A673 (cell line): ENCODE measurements around the gene SUPT6H. TPM values are rescaled to one million over a fixed set of nuclear protein-coding genes. Genes with fewer than 3 reads are reported as not detected.

Source experiments
- BruUV-seq: library from RNA; stranded (reverse); fragments of 400-500 nt; replicated peaks from 2 replicates; lab custom pipeline; 2021; lab: Mats Ljungman, UMichigan
- CTCF ChIA-PET: fragments of 300-600 bp; sonication (Branson Sonifier 250); formaldehyde crosslinking; loops from one replicate; lab custom pipeline; 2022; ENCODE audit warnings: antibody characterized with exemption; lab: Charles Lee
- POLR2A ChIA-PET: fragments of 300-600 bp; sonication (Branson Sonifier 250); formaldehyde crosslinking; loops from one replicate; lab custom pipeline; 2022; ENCODE audit warnings: antibody characterized with exemption; ENCODE audit not compliant: low non-redundant PET; lab: Charles Lee
- DNase-seq: peaks from one replicate; pipeline ENCODE4 v3.0.0-alpha.2; 2015; ENCODE audit warnings: low spot score
- H3K27ac ChIP-seq: fragments of 200-600 bp; sonication (generic); 2 replicates; pipeline ENCODE4 v1.5.1; 2016; ENCODE audit warnings: mixed run types, low read depth, mild to moderate bottlenecking, mixed read lengths, antibody characterized with exemption, low read length; ENCODE audit not compliant: poor library complexity, severe bottlenecking
- H3K27me3 ChIP-seq: fragments of 200-600 bp; sonication (generic); replicated peaks from 2 replicates; pipeline ENCODE4 v1.6.1; 2017; ENCODE audit warnings: mixed run types, low read depth, mild to moderate bottlenecking, mixed read lengths, antibody characterized with exemption, low read length; ENCODE audit not compliant: insufficient read depth, poor library complexity
- H3K36me3 ChIP-seq: fragments of 200-600 bp; sonication (generic); 2 replicates; pipeline ENCODE4 v1.6.1; 2016; ENCODE audit warnings: mixed run types, mild to moderate bottlenecking, mixed read lengths, antibody characterized with exemption, low read length; ENCODE audit not compliant: insufficient read depth, poor library complexity, severe bottlenecking
- H3K4me1 ChIP-seq: fragments of 200-600 bp; sonication (generic); 2 replicates; pipeline ENCODE4 v1.6.1; 2017; ENCODE audit warnings: mixed run types, mild to moderate bottlenecking, mixed read lengths, antibody characterized with exemption, low read length; ENCODE audit not compliant: insufficient read depth, poor library complexity, severe bottlenecking
- H3K4me3 ChIP-seq: fragments of 200-600 bp; sonication (generic); 2 replicates; pipeline ENCODE4 v1.5.1; 2016; ENCODE audit warnings: low read depth, mixed run types, mild to moderate bottlenecking, mixed read lengths, low read length; ENCODE audit not compliant: poor library complexity, severe bottlenecking
- H3K9me3 ChIP-seq: fragments of 200-600 bp; sonication (generic); 2 replicates; pipeline ENCODE4 v1.6.1; 2016; ENCODE audit warnings: mixed run types, low read depth, mild to moderate bottlenecking, mixed read lengths, antibody characterized with exemption, low read length; ENCODE audit not compliant: poor library complexity, severe bottlenecking
- CTCF ChIP-seq: fragments of 300-800, 200-600 bp; sonication (generic); conservative IDR thresholded peaks from 2 replicates; pipeline ENCODE4 v1.5.1; 2017; ENCODE audit warnings: low read depth, mild to moderate bottlenecking, antibody characterized with exemption, low read length, moderate library complexity, mixed read lengths
- EZH2 ChIP-seq: fragments of 200-600 bp; sonication (generic); IDR thresholded peaks from 2 replicates; pipeline ENCODE4 v1.6.1; 2017; ENCODE audit warnings: borderline replicate concordance, low read depth, mild to moderate bottlenecking, mixed read lengths, antibody characterized with exemption, low read length; ENCODE audit not compliant: poor library complexity, severe bottlenecking
- intact Hi-C: fragments of 100-400 bp; cut with micrococcal nuclease; formaldehyde crosslinking; loops from one replicate; pipeline ENCODE4 v1.10.0; 2022; ENCODE audit not compliant: unreplicated experiment
- total RNA-seq: library from RNA; stranded (reverse); gene quantifications from 2 replicates; pipeline ENCODE4 v1.2.3, GENCODE V29; 2021

SUPT6H gene
- total RNA-seq, 1 experiment from 2014 or later: 105 TPM

GRCh38 chr17:28641579-28641978 lies 20.4 kb upstream of the SUPT6H start:
- intact Hi-C loops: no loop called here
- Histone ChIP-seq H3K4me1 (peaks cover 18% of the 10 kb centered on the region), H3K9me3 (no peaks in the 10 kb centered on the region), H3K27me3 (no peaks in the 10 kb centered on the region), H3K36me3 (peaks cover 68% of the 10 kb centered on the region), H3K4me3 (no peak overlapping the region), H3K27ac (no peak overlapping the region)
- CTCF ChIA-PET: interaction anchor here (0.7 kb wide), 1 partner anchor 19 kb away, joined by 7 read pairs; no protein-coding TSS in a partner anchor
- BruUV-seq: no TSS peak
- no peak for TF ChIP-seq EZH2
- no peak for TF ChIP-seq CTCF
- POLR2A ChIA-PET: no interaction called here
- DNase-seq: no peak

GRCh38 chr17:28643983-28644786 lies 17.8 kb upstream of the SUPT6H start:
- Histone ChIP-seq H3K27me3 (no peaks in the 10 kb centered on the region), H3K27ac (peak overlapping the region; percentile 93), H3K9me3 (no peaks in the 10 kb centered on the region), H3K4me3 (peak overlapping the region; percentile 97), H3K4me1 (peaks cover 18% of the 10 kb centered on the region), H3K36me3 (peaks cover 51% of the 10 kb centered on the region)
- CTCF ChIA-PET: interaction anchor here (0.6 kb wide), 1 partner anchor 149 kb away, joined by 3 read pairs; no protein-coding TSS in a partner anchor
- intact Hi-C loops: no loop called here
- BruUV-seq: TSS peak; percentile 35
- TF ChIP-seq CTCF (peak; percentile 39), EZH2 (no peak)
- POLR2A ChIA-PET: no interaction called here
- DNase-seq: peak; percentile 67

- Histone ChIP-seq H3K4me3 (peak within 1 kb of the TSS; percentile 97), H3K9me3 (no peaks in the 10 kb centered on the region), H3K27me3 (no peaks in the 10 kb centered on the region), H3K4me1 (peaks cover 18% of the 10 kb centered on the region), H3K36me3 (peaks cover 43% of the 10 kb centered on the region), H3K27ac (peak within 1 kb of the TSS; percentile 93)
- TF ChIP-seq CTCF (no peak), EZH2 (no peak)
- BruUV-seq: no TSS peak
- peak; percentile 98 for DNase-seq
- ChIA-PET CTCF (interaction anchor here (0.6 kb wide), 2 partner anchors 20 to 301 kb away, joined by 3 to 10 read pairs; no protein-coding TSS in a partner anchor), POLR2A (no interaction called here)
- intact Hi-C loops: no loop called here
These were observed 17.0 kb upstream of the SUPT6H start, which contains the start of gene BLTP2 for GRCh38 chr17:28644787-28645575. Gene BLTP2 (minus strand): TSS chr17:28645158. CDS start chr17:28645056, 102 bp downstream.
